K562 (cell line): ENCODE data around the gene ASPDH. TPM values are rescaled to one million over a fixed set of nuclear protein-coding genes. Genes with fewer than 3 reads are reported as not detected.

Source experiments
- ATAC-seq: fragments of 200-7000 bp; cut with Tn5 transposase; 3 replicates; pipeline ENCODE4 v1.9.1; 2020; ENCODE audit warnings: moderate library complexity
- BruUV-seq: library from RNA; stranded (reverse); fragments of 400-500 nt; replicated peaks from 2 replicates; lab custom pipeline; 2021; lab: Mats Ljungman, UMichigan
- CTCF ChIA-PET: fragments of 300-600 bp; formaldehyde crosslinking; extraction: SDS; loops from one replicate; lab custom pipeline; 2021; ENCODE audit warnings: low intra/inter-chr PET ratio; lab: Yijun Ruan, JAX
- POLR2A ChIA-PET: fragments of 300-600, 350-650 bp; sonication (Branson Sonifier 250); formaldehyde crosslinking; extraction: SDS; loops from one replicate; lab custom pipeline; 2021; ENCODE audit warnings: antibody characterized with exemption, inconsistent platforms; lab: Yijun Ruan, JAX
- DNase-seq, 4 experiments: peaks; one replicate each; pipeline versions ENCODE4 v3.0.0 to v3.0.0-alpha.2; 2011 to 2018; ENCODE audit warnings: low spot score in 3 of 4, mixed read lengths in 3 of 4; ENCODE audit errors: extremely low read depth in 1 of 4
- FAIRE-seq: peaks from 2 replicates; lab custom pipeline; 2011; peaks lifted over from hg19 to GRCh38; lab: Jason Lieb, UNC
- H2AFZ ChIP-seq: 2 replicates; pipeline ENCODE4 v1.6.0; 2011; ENCODE audit warnings: low read depth, low read length, control low read depth, inconsistent platforms
- H3K27ac ChIP-seq: fragments of 200-600 bp; 3 replicates; pipeline ENCODE4 v1.8.0; 2011; ENCODE audit warnings: low read depth, mild to moderate bottlenecking, control low read depth, inconsistent platforms, low read length, moderate library complexity, mixed read lengths; ENCODE audit errors: extremely low read depth
- H3K27me3 ChIP-seq, 2 experiments: fragments of 300-600 bp in 1 of 2; 2 replicates in 1 of 2; 3 replicates in 1 of 2; pipeline versions ENCODE4 v1.6.0 to v1.8.0; 2011; ENCODE audit warnings: inconsistent platforms in 2 of 2, low read length in 2 of 2, mild to moderate bottlenecking in 1 of 2, mixed read lengths in 1 of 2, moderate library complexity in 1 of 2; ENCODE audit not compliant: control insufficient read depth in 2 of 2, insufficient read depth in 2 of 2
- H3K36me3 ChIP-seq: fragments of 300-600 bp; 3 replicates; pipeline ENCODE4 v1.8.0; 2011; ENCODE audit warnings: mild to moderate bottlenecking, low read length, inconsistent platforms; ENCODE audit not compliant: control insufficient read depth, insufficient read depth
- H3K4me1 ChIP-seq, 2 experiments: fragments of 200-600 bp in 1 of 2; replicated peaks in 1 of 2; 2 replicates in 1 of 2; 3 replicates in 1 of 2; pipeline versions ENCODE4 v1.5.1 to v1.8.0; 2011; ENCODE audit warnings: inconsistent platforms in 2 of 2, low read length in 2 of 2, mild to moderate bottlenecking in 1 of 2, mixed read lengths in 1 of 2, moderate library complexity in 1 of 2; ENCODE audit not compliant: control insufficient read depth in 2 of 2, insufficient read depth in 2 of 2
- H3K4me2 ChIP-seq: 2 replicates; pipeline ENCODE4 v1.6.1; 2011; ENCODE audit warnings: low read length, control low read depth, inconsistent platforms, mixed read lengths; ENCODE audit not compliant: insufficient read depth
- H3K4me3 ChIP-seq: fragments of 200-600 bp; sonication (generic), shearing (Covaris generic); 2 replicates; pipeline ENCODE4 v1.5.1; 2016; ENCODE audit warnings: control low read depth, inconsistent platforms
- H3K79me2 ChIP-seq: fragments of 200-600 bp; 3 replicates; pipeline ENCODE4 v1.8.0; 2011; ENCODE audit warnings: low read length, inconsistent platforms; ENCODE audit not compliant: control insufficient read depth, insufficient read depth
- H3K9ac ChIP-seq, 2 experiments: 2 replicates each; pipeline versions ENCODE4 v1.6.0 to v1.6.1; 2011; ENCODE audit warnings: low read depth in 2 of 2, low read length in 2 of 2, control low read depth in 1 of 2, inconsistent platforms in 1 of 2, mild to moderate bottlenecking in 1 of 2, mixed read lengths in 1 of 2; ENCODE audit not compliant: insufficient read depth in 1 of 2
- H3K9me1 ChIP-seq: one replicate; pipeline ENCODE4 v1.6.0; 2011; ENCODE audit warnings: inconsistent platforms, mild to moderate bottlenecking, low read length, moderate library complexity; ENCODE audit not compliant: control insufficient read depth, insufficient read depth
- H3K9me3 ChIP-seq: replicated peaks from 2 replicates; pipeline ENCODE4 v1.5.1; 2011; ENCODE audit warnings: low read depth, low read length, inconsistent platforms; ENCODE audit not compliant: control insufficient read depth, insufficient read depth
- H4K20me1 ChIP-seq: replicated peaks from 2 replicates; pipeline ENCODE4 v1.6.1; 2011; ENCODE audit warnings: low read length, inconsistent platforms, mixed read lengths; ENCODE audit not compliant: control insufficient read depth, insufficient read depth
- BRD9 ChIP-seq: fragments of 450-650 bp; IDR thresholded peaks from 2 replicates; pipeline ENCODE4 v1.6.1; 2018; ENCODE audit warnings: low read depth; ENCODE audit not compliant: partially characterized antibody
- BRF2 ChIP-seq: IDR thresholded peaks from 3 replicates; pipeline ENCODE4 v1.6.1; 2011; ENCODE audit warnings: borderline replicate concordance, mild to moderate bottlenecking; ENCODE audit not compliant: insufficient read length, insufficient read depth
- CREB1 ChIP-seq, 2 experiments: sonication (generic) in 1 of 2; formaldehyde crosslinking in 1 of 2; IDR thresholded peaks; 2 replicates each; pipeline versions ENCODE4 v1.6.1 to v1.8.0; 2012 to 2022; ENCODE audit warnings: inconsistent platforms in 1 of 2, mild to moderate bottlenecking in 1 of 2, missing genetic modification reagents in 1 of 2, moderate library complexity in 1 of 2
- NUFIP1 ChIP-seq: fragments of 450-650 bp; IDR thresholded peaks from 2 replicates; pipeline ENCODE4 v1.6.1; 2018; ENCODE audit not compliant: partially characterized antibody
- POLR2A ChIP-seq: fragments of 450-650 bp; conservative IDR thresholded peaks from 2 replicates; pipeline ENCODE4 v1.6.1; 2016
- RBM14 ChIP-seq: fragments of 200-400 bp; formaldehyde crosslinking; IDR thresholded peaks from 2 replicates; pipeline ENCODE4 v1.6.1; 2018; ENCODE audit warnings: low read depth, mild to moderate bottlenecking, low read length, moderate library complexity, borderline replicate concordance; ENCODE audit not compliant: insufficient read depth
- RBM17 ChIP-seq: fragments of 200-400 bp; formaldehyde crosslinking; IDR thresholded peaks from 2 replicates; pipeline ENCODE4 v1.6.1; 2017; ENCODE audit warnings: low read depth, mild to moderate bottlenecking, low read length, borderline replicate concordance
- RFX1 ChIP-seq: fragments of 450-650 bp; IDR thresholded peaks from 2 replicates; pipeline ENCODE4 v1.6.1; 2016; ENCODE audit warnings: mild to moderate bottlenecking, moderate library complexity
- STAT5A ChIP-seq: IDR thresholded peaks from 2 replicates; pipeline ENCODE4 v1.6.1; 2012; ENCODE audit warnings: low read length, inconsistent platforms, borderline replicate concordance
- SUPT5H ChIP-seq: fragments of 450-650 bp; IDR thresholded peaks from 2 replicates; pipeline ENCODE4 v1.6.1; 2016
- ZNF140 ChIP-seq: fragments of 250-450 bp; sonication (Bioruptor Pico); IDR thresholded peaks from 2 replicates; pipeline ENCODE4 v1.8.0; 2021; ENCODE audit warnings: moderate library complexity, mild to moderate bottlenecking, inconsistent platforms
- WGBS: fragments of 100-300 bp; shearing (Covaris generic); methylation state at CpG from one replicate; pipeline ENCODE4 v1.1.6; 2016; ENCODE audit warnings: low coverage, mixed read lengths; ENCODE audit not compliant: insufficient coverage; ENCODE audit errors: missing lambda C conversion rate; 5-methylcytosine and 5-hydroxymethylcytosine counted together
- in situ Hi-C: fragments of 300-500 bp; cut with MboI; formaldehyde crosslinking; loops from 4 replicates; pipeline ENCODE4 v1.15.0; 2018; ENCODE audit warnings: inconsistent platforms, mixed read lengths
- intact Hi-C: fragments of 100-400 bp; cut with micrococcal nuclease; formaldehyde crosslinking; loops from 2 replicates; pipeline ENCODE4 v1.14.2; 2022
- polyA plus RNA-seq, 8 experiments: library from polyadenylated mRNA; depleted of rRNA in 4 of 8; stranded (reverse) in 5 of 8; unstranded in 3 of 8; fragments of >200 nt; fragmentation: Nextera tagmentation in 2 of 8; fragmentation: Illumina TruSeq in 1 of 8; extraction: Ambion mirVana in 2 of 8; extraction: Trizol in 1 of 8; gene quantifications; 2 replicates each; pipeline versions ENCODE4 v1.2.1 to v1.2.3, GENCODE V29; 2011 to 2014; ENCODE audit warnings: inconsistent platforms in 1 of 8, missing spikeins in 1 of 8
- total RNA-seq, 7 experiments: library from RNA; depleted of rRNA in 6 of 7; stranded (reverse); fragments of >200 nt in 6 of 7; fragmentation: Illumina TruSeq in 2 of 7; extraction: Trizol in 2 of 7; gene quantifications; 2 replicates each; pipeline versions ENCODE4 v1.2.1 to v1.2.3, GENCODE V29; 2011 to 2021; ENCODE audit warnings: low replicate concordance in 1 of 7
- TF ChIP-seq, protein P1 (sequence below), 3 experiments: fragments of 200-800 bp in 1 of 3; sonication (Bioruptor generic) in 1 of 3; sonication (generic) in 1 of 3; formaldehyde crosslinking in 1 of 3; IDR thresholded peaks; 2 replicates each; pipeline versions ENCODE4 v1.6.1 to v1.8.0; 2016 to 2022; ENCODE audit warnings: mild to moderate bottlenecking in 2 of 3, missing compliant biosample characterization in 2 of 3, missing genetic modification characterization in 2 of 3, missing genetic modification reagents in 1 of 3
- TF ChIP-seq, protein P2 (sequence below): fragments of 200-800 bp; sonication (Bioruptor generic); IDR thresholded peaks from 2 replicates; pipeline ENCODE4 v1.6.1; 2016; ENCODE audit warnings: missing genetic modification characterization, missing compliant biosample characterization

Gene ASPDH
- total and polyA plus RNA-seq, 9 of the 15 experiments (the other 6 are each of a cell fraction or from before 2014, with no cell fraction given): not detected

DNA sequence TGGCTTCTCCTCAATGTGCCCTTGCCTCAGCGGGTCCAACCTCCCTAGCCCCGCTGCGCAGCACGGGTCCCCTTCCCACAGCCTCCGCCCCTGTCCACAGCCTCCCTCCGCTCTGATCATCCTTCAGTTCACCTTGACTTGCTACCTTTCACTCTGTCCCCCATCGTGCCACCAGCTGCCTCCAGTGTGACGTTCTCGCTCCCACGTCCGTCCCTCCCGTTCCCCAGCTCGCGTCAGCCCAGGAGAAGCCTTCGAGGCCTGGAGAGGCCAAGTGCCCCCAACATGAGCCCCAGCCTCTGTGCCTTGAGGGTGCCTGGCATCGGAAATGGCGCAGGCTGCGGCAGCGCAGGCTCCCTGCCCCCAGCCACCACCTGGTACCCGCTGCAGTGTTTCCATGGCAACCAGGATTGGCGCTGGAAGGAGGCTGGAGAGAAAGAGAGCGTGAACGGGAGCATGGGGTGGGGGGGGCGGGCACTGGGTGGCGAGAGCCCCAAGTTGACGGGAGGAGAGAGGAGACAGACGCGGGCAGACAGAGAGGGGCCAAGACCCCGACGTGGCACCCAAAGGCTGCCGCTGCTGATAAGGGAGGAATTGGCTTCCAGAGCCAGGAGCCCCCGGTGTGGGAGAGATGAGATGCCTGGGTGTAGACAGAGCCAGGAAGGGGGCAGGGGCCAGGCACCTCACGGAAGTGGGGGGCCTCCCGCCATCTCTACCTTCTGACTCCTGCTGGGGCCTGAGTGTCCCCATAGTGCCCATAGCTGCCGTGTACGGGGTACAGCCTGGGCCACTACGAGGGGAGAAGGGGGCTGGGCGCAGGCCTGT, 844 bp upstream of the ASPDH start:
- in situ Hi-C loops: no loop called here
- Histone ChIP-seq H3K9me3 (no peaks in the 10 kb centered on the region), H4K20me1 (no peaks in the 10 kb centered on the region), H3K36me3 (no peaks in the 10 kb centered on the region), H3K4me1 (peaks cover 5 to 67% of the 10 kb centered on the region in 2 experiments; a peak in 4 of 5 replicates), H3K4me2 (no peak overlapping the region), H2AFZ (no peak overlapping the region), H3K27ac (no peak overlapping the region), H3K4me3 (no peak overlapping the region), H3K9ac (peak overlapping the region in 1 of 2 experiments; percentile 40; a peak in 2 of 4 replicates), H3K79me2 (no peaks in the 10 kb centered on the region; the same call in 2 of the 3 replicates), H3K9me1 (peaks cover 4% of the 10 kb centered on the region), H3K27me3 (no peaks in the 10 kb centered on the region)
- FAIRE-seq (no peak), DNase-seq (no peak), ATAC-seq (no peak)
- BruUV-seq: no TSS peak
- WGBS: 28% methylated on average over 24 of the region's 38 CpGs
- ChIA-PET POLR2A (interaction anchor here (1.0 kb wide), 1 partner anchor 19 kb away, joined by 3 read pairs; no protein-coding TSS in a partner anchor), CTCF (no interaction called here)
- intact Hi-C loops: no loop called here
- TF ChIP-seq POLR2A: 0 out of 2 replicates have a peak, but pooled peaks have one; percentile 21
- TF ChIP-seq STAT5A: no peak
- no peak for TF ChIP-seq RBM17
- no peak for TF ChIP-seq CREB1 (IDR thresholded peaks at IDR 0.05)
- TF ChIP-seq CREB1 (CRISPR knock-in tag; IDR thresholded peaks at IDR 0.05): no peak
- no peak for TF ChIP-seq BRF2
- TF ChIP-seq BRD9: no peak
- no peak for TF ChIP-seq NUFIP1
- TF ChIP-seq, protein P1, sequence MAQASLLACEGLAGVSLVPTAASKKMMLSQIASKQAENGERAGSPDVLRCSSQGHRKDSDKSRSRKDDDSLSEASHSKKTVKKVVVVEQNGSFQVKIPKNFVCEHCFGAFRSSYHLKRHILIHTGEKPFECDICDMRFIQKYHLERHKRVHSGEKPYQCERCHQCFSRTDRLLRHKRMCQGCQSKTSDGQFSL (CRISPR knock-in tag; IDR thresholded peaks at IDR 0.05): peak; percentile 70; the same call in 1 of the 2 replicates
- TF ChIP-seq, protein P1 (tag; IDR thresholded peaks at IDR 0.05): no peak
- 0 out of 2 replicates have a peak, but pooled peaks have one; percentile 32 for TF ChIP-seq SUPT5H
- TF ChIP-seq ZNF140: no peak
- peak; percentile 85 for TF ChIP-seq RFX1
- TF ChIP-seq, protein P2, sequence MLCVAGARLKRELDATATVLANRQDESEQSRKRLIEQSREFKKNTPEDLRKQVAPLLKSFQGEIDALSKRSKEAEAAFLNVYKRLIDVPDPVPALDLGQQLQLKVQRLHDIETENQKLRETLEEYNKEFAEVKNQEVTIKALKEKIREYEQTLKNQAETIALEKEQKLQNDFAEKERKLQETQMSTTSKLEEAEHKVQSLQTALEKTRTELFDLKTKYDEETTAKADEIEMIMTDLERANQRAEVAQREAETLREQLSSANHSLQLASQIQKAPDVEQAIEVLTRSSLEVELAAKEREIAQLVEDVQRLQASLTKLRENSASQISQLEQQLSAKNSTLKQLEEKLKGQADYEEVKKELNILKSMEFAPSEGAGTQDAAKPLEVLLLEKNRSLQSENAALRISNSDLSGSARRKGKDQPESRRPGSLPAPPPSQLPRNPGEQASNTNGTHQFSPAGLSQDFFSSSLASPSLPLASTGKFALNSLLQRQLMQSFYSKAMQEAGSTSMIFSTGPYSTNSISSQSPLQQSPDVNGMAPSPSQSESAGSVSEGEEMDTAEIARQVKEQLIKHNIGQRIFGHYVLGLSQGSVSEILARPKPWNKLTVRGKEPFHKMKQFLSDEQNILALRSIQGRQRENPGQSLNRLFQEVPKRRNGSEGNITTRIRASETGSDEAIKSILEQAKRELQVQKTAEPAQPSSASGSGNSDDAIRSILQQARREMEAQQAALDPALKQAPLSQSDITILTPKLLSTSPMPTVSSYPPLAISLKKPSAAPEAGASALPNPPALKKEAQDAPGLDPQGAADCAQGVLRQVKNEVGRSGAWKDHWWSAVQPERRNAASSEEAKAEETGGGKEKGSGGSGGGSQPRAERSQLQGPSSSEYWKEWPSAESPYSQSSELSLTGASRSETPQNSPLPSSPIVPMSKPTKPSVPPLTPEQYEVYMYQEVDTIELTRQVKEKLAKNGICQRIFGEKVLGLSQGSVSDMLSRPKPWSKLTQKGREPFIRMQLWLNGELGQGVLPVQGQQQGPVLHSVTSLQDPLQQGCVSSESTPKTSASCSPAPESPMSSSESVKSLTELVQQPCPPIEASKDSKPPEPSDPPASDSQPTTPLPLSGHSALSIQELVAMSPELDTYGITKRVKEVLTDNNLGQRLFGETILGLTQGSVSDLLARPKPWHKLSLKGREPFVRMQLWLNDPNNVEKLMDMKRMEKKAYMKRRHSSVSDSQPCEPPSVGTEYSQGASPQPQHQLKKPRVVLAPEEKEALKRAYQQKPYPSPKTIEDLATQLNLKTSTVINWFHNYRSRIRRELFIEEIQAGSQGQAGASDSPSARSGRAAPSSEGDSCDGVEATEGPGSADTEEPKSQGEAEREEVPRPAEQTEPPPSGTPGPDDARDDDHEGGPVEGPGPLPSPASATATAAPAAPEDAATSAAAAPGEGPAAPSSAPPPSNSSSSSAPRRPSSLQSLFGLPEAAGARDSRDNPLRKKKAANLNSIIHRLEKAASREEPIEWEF (CRISPR knock-in tag): no peak
- TF ChIP-seq RBM14: 0 out of 2 replicates have a peak, but pooled peaks have one; percentile 24
